Posterior vena cava (tissue), 2 donors: ENCODE results near the gene VIL1. TPM values are rescaled to one million over a fixed set of nuclear protein-coding genes. Genes with fewer than 3 reads are reported as not detected.

Experiments
- DNase-seq: peaks from one replicate; pipeline ENCODE4 v3.0.0-alpha.2; 2020; ENCODE audit warnings: low spot score
- intact Hi-C, 2 donors: fragments of 100-400 bp; cut with DNase I; formaldehyde crosslinking; loops; one replicate each; pipeline versions ENCODE4 v1.14.1 to v1.14.2; 2022 to 2023
- microRNA-seq, 2 donors: library from miRNA; unstranded; fragments of <30 nt; microRNA quantifications; one replicate each; pipeline ENCODE4 v1.2.0, GENCODE V29; 2020 to 2021; ENCODE audit warnings: borderline microRNAs expressed in 2 of 2
- total RNA-seq, 2 donors: library from RNA; stranded (reverse); fragmentation: NEBNext Ultra II Directional; extraction: Animal tissue kit (Norgen Biotek cat#: 25700); gene quantifications; one replicate each; pipeline ENCODE4 v1.2.1, GENCODE V29; 2021
- donor health status: DM: yes; HTN: yes; CAD: no.
- donor health status: DM: yes; HTN: yes; CAD: no.

The VIL1 gene
- total RNA-seq, 2 donors from 2014 or later = not detected

GRCh38 chr2:218465987-218466633 lies 47.2 kb downstream of the VIL1 start:
- intact Hi-C loops = loop anchor here in 1 of 2 donors (10.0 kb wide), 1 partner anchor 61 kb away; no protein-coding TSS in a partner anchor
- no peak for DNase-seq

- intact Hi-C loops = no loop called here
Observed at GRCh38 chr2:218470448-218470847, 51.5 kb downstream of the VIL1 start.

DNA sequence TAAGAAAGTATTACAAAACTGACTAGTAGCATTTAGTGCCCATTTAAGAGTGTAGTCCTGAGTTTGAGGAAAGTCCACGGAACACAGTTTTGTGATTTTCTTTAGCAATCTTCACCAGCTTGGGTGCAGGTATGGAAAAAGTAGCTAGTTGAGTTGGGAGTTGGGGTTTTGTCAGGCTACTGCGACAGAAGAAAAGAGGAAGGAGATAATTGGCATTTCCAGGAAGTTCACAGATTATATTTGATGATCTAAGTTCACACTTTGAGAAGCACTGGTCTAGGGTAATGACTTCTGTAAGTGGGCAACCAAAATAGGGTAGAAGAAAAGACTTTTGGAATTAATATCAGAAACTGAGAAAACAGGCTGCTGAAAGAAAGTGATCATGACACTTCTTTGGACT lies 52.1 kb downstream of the VIL1 start:
- DNase-seq = no peak
- intact Hi-C loops = no loop called here

More at GRCh38 chr2:218470448-218470847, 51.5 kb downstream of the VIL1 start:
- no peak for DNase-seq

DNA sequence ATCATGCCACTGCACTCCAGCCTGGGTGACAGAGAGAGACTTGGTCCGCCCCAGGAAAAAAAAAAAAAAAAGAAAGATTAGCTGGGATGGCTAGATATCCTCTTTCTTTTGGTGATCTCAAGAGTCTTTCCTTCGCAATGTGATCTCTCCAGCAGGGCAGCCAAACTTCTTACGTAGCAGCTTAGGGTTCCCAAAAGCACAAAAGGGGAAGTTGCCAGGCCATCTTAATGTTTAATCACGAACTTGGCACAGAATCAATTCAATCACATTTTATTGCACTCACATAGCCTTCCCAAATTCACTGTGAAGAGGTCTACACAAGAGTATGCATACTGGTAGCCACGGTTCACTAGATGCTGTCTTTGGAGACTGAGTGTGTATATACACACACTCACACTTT lies 53.1 kb downstream of the VIL1 start:
- intact Hi-C loops = no loop called here

GRCh38 chr2:218472988-218473387 lies 54.1 kb downstream of the VIL1 start:
- DNase-seq = no peak
- intact Hi-C loops = no loop called here

More for the DNA sequence above, 53.1 kb downstream of the VIL1 start:
- no peak for DNase-seq

DNA sequence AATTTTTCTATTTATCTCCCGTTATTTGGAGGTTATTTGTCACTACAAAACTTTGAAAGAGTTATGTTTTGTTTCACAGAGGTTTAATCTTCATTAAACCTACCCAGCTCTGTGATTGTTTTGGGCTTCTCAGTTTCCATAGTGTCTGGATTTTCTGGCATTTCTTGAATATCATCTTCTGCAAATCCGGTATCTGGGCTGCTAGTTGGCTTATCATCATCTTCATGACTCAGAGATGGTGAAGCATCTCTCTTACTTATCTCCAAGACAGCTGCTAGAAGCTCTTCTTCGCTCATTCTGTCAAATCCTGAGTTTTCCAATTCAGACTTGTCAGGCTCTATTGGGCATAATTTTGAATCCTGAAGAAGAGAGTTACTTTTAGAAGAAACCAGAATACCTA lies 55.6 kb downstream of the VIL1 start:
- DNase-seq = no peak
- intact Hi-C loops = no loop called here

- DNase-seq = no peak
- intact Hi-C loops = no loop called here
Observed at GRCh38 chr2:218476676-218477075, 57.8 kb downstream of the VIL1 start.

GRCh38 chr2:218477247-218477646 lies 58.3 kb downstream of the VIL1 start:
- intact Hi-C loops = no loop called here
- no peak for DNase-seq

DNA sequence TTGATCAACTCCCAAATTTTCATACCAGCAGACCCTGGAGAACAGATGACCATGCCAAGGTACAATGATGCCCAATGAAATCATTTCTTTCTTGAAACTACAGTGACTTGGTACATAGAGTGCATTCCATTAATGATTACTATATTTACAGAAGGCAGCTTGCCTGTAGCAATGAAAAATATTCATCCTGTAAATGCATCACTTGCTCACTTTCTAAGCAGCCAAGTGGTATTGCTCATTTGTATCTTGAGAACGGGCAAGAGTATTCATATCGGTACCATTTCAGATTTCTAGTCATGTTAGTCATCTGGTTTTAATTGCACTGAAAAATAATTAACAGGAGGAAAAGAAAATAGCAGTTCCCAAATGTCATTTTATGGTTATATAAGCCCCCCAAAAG lies 59.6 kb downstream of the VIL1 start:
- intact Hi-C loops = no loop called here
- no peak for DNase-seq

DNA sequence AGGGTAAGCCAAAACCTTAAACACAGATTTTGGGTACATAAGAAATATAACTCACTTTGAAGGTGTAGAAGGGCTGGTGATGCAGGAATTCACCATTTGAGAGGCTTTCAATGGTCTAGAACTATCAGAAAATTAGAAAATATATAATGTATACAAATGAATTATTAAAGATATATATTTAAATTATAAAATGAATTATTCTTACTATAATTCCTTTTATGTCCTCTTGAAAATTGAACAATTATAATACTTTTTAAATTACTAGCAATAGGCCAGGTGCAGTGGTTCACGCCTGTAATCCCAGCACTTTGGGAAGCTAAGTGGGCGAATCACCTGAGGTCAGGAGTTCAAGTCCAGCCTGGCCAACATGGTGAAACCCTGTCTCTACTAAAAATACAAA lies 60.7 kb downstream of the VIL1 start:
- intact Hi-C loops = no loop called here
- DNase-seq = no peak

GRCh38 chr2:218482651-218483050 lies 63.7 kb downstream of the VIL1 start:
- intact Hi-C loops = no loop called here
- no peak for DNase-seq

DNA sequence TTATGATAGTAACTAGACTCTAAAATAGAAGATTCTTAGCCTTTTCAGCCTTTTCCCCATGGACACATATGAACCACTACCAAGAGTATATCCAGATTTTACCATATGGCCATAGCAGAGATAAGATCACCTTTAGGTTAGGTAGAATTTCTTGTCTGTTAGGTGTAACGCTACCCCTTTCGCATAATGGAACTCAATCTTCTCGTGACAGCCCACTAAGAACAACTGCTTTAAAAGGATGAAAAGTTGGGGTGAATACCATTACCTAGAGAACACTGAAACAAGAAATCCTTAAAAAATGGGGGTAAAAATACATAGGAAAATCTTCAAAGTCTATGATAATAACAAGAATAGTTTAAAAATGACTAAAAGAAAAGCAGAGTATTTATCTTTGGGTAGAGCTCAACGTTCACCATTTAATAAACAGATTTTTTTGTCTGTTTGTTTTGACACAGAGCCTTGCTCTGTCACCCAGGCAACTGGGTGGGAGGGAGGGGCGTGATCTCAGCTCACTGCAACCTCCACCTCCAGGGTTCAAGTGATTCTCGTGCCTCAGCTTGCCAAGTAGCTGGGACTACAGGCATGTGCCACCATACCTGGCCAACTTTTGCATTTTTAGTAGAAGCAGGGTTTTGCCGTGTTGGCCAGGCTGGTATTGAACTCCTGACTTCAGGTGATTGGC lies 67.2 kb downstream of the VIL1 start:
- DNase-seq = no peak
- intact Hi-C loops = no loop called here

- intact Hi-C loops = no loop called here
- no peak for DNase-seq
Observed at GRCh38 chr2:218500501-218501060, 81.7 kb downstream of the VIL1 start.

DNA sequence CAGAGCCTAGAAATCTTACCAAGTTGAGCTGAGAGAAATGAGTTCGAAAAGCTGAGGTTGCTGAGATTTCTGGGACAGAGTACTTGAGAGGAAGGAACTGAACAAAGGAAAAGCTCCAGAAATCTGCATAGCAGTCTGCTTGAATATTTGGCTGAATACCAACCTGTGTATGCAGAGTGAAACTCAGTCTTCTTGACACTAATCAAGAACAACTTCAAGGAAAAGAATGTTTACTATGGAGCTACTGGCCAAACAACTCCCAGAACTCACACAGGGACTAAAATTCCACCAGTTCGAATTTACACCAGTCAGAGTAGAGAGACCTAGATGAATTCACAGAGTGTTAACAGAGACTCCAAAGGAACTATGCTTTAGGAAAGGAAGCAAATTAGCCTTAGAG lies 82.7 kb downstream of the VIL1 start:
- intact Hi-C loops = no loop called here

More for the DNA sequence above, 82.7 kb downstream of the VIL1 start:
- no peak for DNase-seq

Small RNA genes lying within 50 kb of the gene (microRNA-seq; reads per million reads assigned to microRNA genes)
- 44,685 to 60,902 reads per million in 2 donors for gene MIR26B

Other genes starting within 250 kb of the VIL1 start
- 100 to 1,000 TPM; 258 to 291 TPM for gene ARPC2, start 201.9 kb upstream of the VIL1 start, total RNA-seq
- 1 to 10 TPM; 1.2 to 4.2 TPM for gene GPBAR1, start 158.1 kb upstream of the VIL1 start, total RNA-seq
- gene AAMP, start 149.0 kb upstream of the VIL1 start, total RNA-seq = 10 to 100 TPM; 43.3 to 45.0 TPM
- gene PNKD, start 148.6 kb upstream of the VIL1 start, total RNA-seq = 10 to 100 TPM; 29.8 to 45.3 TPM
- 100 to 1,000 TPM; 191 to 195 TPM for gene TMBIM1, start 126.6 kb upstream of the VIL1 start, total RNA-seq
- gene CATIP, start 62.3 kb upstream of the VIL1 start, total RNA-seq = not detected
- 10 to 100 TPM; 28.8 to 77.1 TPM for gene SLC11A1, start 36.9 kb upstream of the VIL1 start, total RNA-seq
- gene CTDSP1, start 19.3 kb upstream of the VIL1 start, total RNA-seq = 100 to 1,000 TPM; 112 to 142 TPM
- 10 to 100 TPM; 11.7 to 13.9 TPM for gene USP37, start 149.2 kb downstream of the VIL1 start, total RNA-seq
- gene CNOT9, start 149.7 kb downstream of the VIL1 start, total RNA-seq = 10 to 100 TPM; 29.3 to 31.5 TPM
- 1 to 10 TPM; 1.0 to 1.9 TPM for gene PLCD4, start 188.8 kb downstream of the VIL1 start, total RNA-seq
- gene ZNF142, start 240.5 kb downstream of the VIL1 start, total RNA-seq = 10 to 100 TPM; 19.4 to 23.7 TPM
- 10 to 100 TPM; 24.6 to 32.3 TPM for gene BCS1L, start 240.6 kb downstream of the VIL1 start, total RNA-seq